KMS-11 (cell line): ENCODE results near the gene MTMR11.
A peak's percentile ranks its signal among the peaks of the same experiment; 100 is the strongest.

Experiments
- H2AFZ ChIP-seq: fragments of 200-600 bp; sonication (generic); 2 replicates; pipeline ENCODE4 v1.6.1; 2016; ENCODE audit warnings: antibody characterized with exemption, mixed run types, low read depth
- H3K27ac ChIP-seq: fragments of 200-600 bp; sonication (generic); 2 replicates; pipeline ENCODE4 v1.6.1; 2016; ENCODE audit warnings: mild to moderate bottlenecking, mixed run types
- H3K27me3 ChIP-seq: fragments of 200-600 bp; sonication (generic); 2 replicates; pipeline ENCODE4 v1.6.1; 2017; ENCODE audit warnings: mild to moderate bottlenecking, low read depth, mixed run types, moderate library complexity; ENCODE audit not compliant: insufficient read depth
- H3K36me3 ChIP-seq: fragments of 200-600 bp; sonication (generic); 2 replicates; pipeline ENCODE4 v1.6.1; 2017; ENCODE audit warnings: mild to moderate bottlenecking, mixed run types; ENCODE audit not compliant: insufficient read depth
- H3K4me1 ChIP-seq: fragments of 200-600 bp; sonication (generic); 2 replicates; pipeline ENCODE4 v1.6.1; 2016; ENCODE audit warnings: mild to moderate bottlenecking, low read depth, mixed run types; ENCODE audit not compliant: poor library complexity, severe bottlenecking
- H3K4me2 ChIP-seq: fragments of 200-600 bp; sonication (generic); 2 replicates; pipeline ENCODE4 v1.7.0; 2016; ENCODE audit warnings: mild to moderate bottlenecking, mixed run types
- H3K4me3 ChIP-seq: fragments of 200-600 bp; sonication (generic); IDR thresholded peaks from 2 replicates; pipeline ENCODE4 v1.6.1; 2017; ENCODE audit warnings: low read depth, low read length, mixed read lengths; ENCODE audit not compliant: insufficient read depth
- H3K79me2 ChIP-seq: fragments of 200-600 bp; sonication (generic); 2 replicates; pipeline ENCODE4 v1.6.1; 2016; ENCODE audit warnings: low read depth, mixed run types; ENCODE audit not compliant: insufficient read depth
- H3K9ac ChIP-seq: fragments of 200-600 bp; sonication (generic); 2 replicates; pipeline ENCODE4 v1.6.1; 2016; ENCODE audit warnings: mild to moderate bottlenecking, mixed run types
- H4K20me1 ChIP-seq: fragments of 200-600 bp; sonication (generic); 2 replicates; pipeline ENCODE4 v1.6.1; 2016; ENCODE audit warnings: mild to moderate bottlenecking, mixed run types; ENCODE audit not compliant: insufficient read depth
- TF ChIP-seq, protein P1 (sequence below): fragments of 200-600 bp; sonication (generic); conservative IDR thresholded peaks from 2 replicates; pipeline ENCODE4 v1.6.1; 2017; ENCODE audit warnings: low read depth, mild to moderate bottlenecking, antibody characterized with exemption, low read length, moderate library complexity, mixed read lengths

MTMR11 gene

DNA sequence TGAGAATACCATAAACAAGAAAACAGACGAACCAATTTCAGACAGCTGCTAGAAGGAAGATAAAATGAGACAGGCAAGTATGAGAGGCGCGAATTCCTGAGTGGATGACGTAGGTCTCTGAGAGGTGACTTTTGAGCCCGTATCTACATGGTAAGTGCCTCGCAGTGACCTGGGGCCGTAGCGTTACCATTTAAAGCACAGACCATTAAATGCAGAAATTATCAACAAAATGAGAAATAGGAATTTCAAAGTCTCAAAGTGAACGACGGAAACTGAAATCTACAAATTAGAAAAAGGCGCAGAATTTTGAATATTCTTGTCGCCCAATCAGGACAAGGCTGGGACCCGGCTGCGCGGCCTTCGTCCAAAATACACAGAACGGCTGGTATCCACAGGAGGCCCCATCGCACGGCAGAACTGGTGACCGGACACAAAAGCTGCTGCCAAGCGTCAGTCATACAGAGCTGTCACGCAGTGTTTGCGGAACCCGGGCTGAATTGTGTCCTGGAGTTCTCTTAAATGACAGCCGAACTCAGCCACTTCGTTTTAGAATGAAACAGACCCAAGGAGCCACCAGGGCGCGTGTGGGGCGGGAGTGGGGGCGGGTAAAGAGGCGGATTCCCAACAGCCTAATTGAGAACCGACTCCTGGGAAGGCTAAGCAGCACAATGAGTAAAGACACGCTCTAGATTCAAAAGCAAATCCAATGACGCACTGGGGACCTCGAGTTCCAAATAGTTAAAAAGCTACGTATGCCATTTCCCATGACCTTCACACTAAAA, 51.1 kb downstream of the MTMR11 start:
- Histone ChIP-seq H3K36me3 (no peaks in the 10 kb centered on the region), H3K27me3 (no peaks in the 10 kb centered on the region), H3K27ac (peak overlapping the region; percentile 92), H3K4me3 (peak overlapping the region; percentile 95), H3K4me1 (peaks cover 48% of the 10 kb centered on the region), H3K79me2 (peaks cover 55% of the 10 kb centered on the region), H3K9ac (peak overlapping the region; percentile 92), H3K4me2 (peak overlapping the region; percentile 72), H2AFZ (no peak overlapping the region), H4K20me1 (no peaks in the 10 kb centered on the region)
- TF ChIP-seq, protein P1, sequence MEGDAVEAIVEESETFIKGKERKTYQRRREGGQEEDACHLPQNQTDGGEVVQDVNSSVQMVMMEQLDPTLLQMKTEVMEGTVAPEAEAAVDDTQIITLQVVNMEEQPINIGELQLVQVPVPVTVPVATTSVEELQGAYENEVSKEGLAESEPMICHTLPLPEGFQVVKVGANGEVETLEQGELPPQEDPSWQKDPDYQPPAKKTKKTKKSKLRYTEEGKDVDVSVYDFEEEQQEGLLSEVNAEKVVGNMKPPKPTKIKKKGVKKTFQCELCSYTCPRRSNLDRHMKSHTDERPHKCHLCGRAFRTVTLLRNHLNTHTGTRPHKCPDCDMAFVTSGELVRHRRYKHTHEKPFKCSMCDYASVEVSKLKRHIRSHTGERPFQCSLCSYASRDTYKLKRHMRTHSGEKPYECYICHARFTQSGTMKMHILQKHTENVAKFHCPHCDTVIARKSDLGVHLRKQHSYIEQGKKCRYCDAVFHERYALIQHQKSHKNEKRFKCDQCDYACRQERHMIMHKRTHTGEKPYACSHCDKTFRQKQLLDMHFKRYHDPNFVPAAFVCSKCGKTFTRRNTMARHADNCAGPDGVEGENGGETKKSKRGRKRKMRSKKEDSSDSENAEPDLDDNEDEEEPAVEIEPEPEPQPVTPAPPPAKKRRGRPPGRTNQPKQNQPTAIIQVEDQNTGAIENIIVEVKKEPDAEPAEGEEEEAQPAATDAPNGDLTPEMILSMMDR: no peak; the same call in 1 of the 2 replicates

DNA sequence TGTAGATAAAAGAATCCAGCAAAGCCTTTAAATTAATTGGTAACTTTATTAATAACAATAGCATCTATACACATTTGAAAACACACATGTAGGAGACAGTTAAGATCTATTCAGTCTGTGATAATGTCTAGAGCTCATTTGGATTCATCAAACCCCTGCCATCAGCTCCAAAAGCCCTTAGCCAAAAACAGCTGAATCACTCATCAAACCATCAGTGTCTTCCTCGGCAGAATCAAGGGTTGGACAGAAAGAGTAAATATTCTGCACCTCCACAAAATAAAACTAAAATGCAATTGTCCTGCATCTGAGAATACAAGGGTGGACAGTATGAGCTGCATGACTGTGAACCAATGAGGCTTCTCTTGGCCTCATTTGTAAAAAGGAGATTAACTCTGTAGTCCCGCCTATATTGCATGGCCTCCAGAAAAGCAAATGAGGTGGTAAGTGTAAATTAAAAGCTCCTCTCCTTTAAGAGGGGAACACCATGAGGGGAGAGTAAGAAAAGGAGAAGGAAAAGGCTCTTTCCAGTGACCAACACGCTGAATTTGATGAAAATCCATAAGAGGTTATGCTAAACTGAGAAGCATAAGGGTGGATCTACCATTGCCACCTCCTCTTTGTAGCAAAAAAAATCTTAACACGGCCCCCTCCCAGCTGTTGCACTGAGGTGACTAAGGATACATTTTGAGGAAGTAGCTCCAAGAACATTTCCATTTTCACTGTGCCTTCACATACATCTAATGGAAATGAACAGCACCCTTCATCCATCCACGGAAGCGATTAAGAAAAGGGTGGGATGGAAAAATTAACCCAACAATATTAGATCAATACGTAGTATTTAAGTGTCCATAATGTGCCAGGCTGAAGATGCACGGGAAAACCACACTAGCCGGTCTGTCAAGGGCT, 52.0 kb downstream of the MTMR11 start:
- peaks cover 47% of the 10 kb centered on the region for H3K4me1 ChIP-seq
- peak overlapping the region; percentile 92 for H3K9ac ChIP-seq
- no peaks in the 10 kb centered on the region for H3K27me3 ChIP-seq
- H3K36me3 ChIP-seq: no peaks in the 10 kb centered on the region
- TF ChIP-seq, protein P1: no peak; the same call in 1 of the 2 replicates
- H3K27ac ChIP-seq: peak overlapping the region; percentile 92
- no peaks in the 10 kb centered on the region for H4K20me1 ChIP-seq
- H3K4me3 ChIP-seq: peak overlapping the region; percentile 95
- H2AFZ ChIP-seq: no peak overlapping the region
- H3K4me2 ChIP-seq: peak overlapping the region; percentile 72
- peaks cover 55% of the 10 kb centered on the region for H3K79me2 ChIP-seq

DNA sequence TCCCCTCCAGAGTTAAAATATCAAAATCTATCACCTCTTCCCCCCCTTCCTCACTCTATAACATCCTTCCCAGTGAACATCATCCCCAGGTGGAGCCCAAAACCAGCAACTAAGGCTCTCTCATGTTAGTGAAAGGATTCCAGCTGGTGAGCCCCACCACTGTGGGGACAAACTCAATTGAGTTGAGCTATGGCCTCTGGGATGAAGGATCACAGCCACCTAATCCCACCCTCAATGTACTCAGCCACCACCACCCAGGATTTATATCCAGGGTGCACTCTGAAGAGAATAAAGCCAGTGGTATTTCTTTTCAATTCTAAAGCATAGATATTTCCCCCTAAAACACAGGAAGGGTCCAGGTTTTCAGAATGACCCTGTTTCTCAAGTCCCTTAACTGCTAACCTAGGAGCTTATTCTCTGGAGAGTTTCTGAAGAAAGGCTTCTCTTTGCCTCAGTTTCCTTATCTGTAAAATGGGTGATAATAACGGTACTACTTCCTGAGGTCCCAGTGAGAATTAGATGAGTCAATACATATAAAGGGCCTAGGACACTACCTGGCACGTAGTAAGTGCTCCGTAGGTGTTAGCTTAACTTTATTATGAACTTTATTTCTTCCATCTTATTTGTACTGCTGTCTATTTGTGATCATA, 53.0 kb downstream of the MTMR11 start:
- Histone ChIP-seq H3K27ac (peak overlapping the region; percentile 92), H3K4me1 (peaks cover 48% of the 10 kb centered on the region), H4K20me1 (no peaks in the 10 kb centered on the region), H3K4me2 (peak overlapping the region; percentile 72), H3K9ac (peak overlapping the region; percentile 92; the same call in 1 of the 2 replicates), H3K27me3 (no peaks in the 10 kb centered on the region), H3K79me2 (peaks cover 55% of the 10 kb centered on the region), H3K4me3 (peak overlapping the region; percentile 95), H2AFZ (no peak overlapping the region), H3K36me3 (no peaks in the 10 kb centered on the region)
- TF ChIP-seq, protein P1: no peak

DNA sequence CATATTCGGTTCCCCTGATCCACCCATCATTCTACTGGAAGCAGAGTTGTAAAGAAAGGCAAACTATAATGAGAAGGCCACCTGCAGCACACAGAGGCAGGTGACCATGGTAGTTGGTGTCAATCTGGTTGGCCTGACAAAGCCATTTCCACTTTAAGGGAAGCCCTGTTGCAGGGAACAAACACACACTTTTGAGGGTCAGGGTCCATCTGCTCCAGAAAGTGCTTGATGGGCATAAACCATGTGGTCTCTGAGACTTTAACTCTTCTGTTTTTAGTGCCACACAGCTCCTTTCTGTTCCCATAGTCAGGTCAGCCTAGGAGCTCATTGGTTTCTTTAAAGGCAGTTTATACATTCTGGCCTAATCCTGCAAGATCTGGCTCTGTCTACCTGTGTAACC, 54.8 kb downstream of the MTMR11 start:
- Histone ChIP-seq H4K20me1 (no peaks in the 10 kb centered on the region), H3K4me2 (peak overlapping the region; percentile 1), H3K4me3 (no peak overlapping the region), H3K27me3 (no peaks in the 10 kb centered on the region), H3K4me1 (peaks cover 48% of the 10 kb centered on the region), H3K9ac (no peak overlapping the region), H3K79me2 (peaks cover 50% of the 10 kb centered on the region), H2AFZ (no peak overlapping the region), H3K36me3 (no peaks in the 10 kb centered on the region), H3K27ac (peak overlapping the region; percentile 2; the same call in 1 of the 2 replicates)
- TF ChIP-seq, protein P1: no peak
